IgD-negative memory B cell (primary cell): Measurements from ENCODE around the gene BTN3A1. TPM values are rescaled to one million over a fixed set of nuclear protein-coding genes. Genes with fewer than 3 reads are reported as not detected.
A peak's percentile ranks its signal among the peaks of the same experiment; 100 is the strongest.
"Not testable (repeated sequence)": the region's sequence is repeated elsewhere in the genome, so short reads cannot be mapped to it uniquely, and the experiment has no call there.

ENCODE experiments used
- H3K27ac Mint-ChIP-seq, 3 donors: one replicate each; pipeline ENCODE4 v1.8.0; 2020 to 2022; ENCODE audit warnings: mild to moderate bottlenecking in 3 of 3, mixed read lengths in 3 of 3, moderate library complexity in 1 of 3
- H3K27me3 Mint-ChIP-seq: one replicate; pipeline ENCODE4 v1.8.0; 2021; ENCODE audit warnings: mixed read lengths
- H3K36me3 Mint-ChIP-seq: one replicate; pipeline ENCODE4 v1.8.0; 2020; ENCODE audit warnings: mild to moderate bottlenecking, mixed read lengths
- H3K4me1 Mint-ChIP-seq, 3 donors: one replicate each; pipeline ENCODE4 v1.8.0; 2020 to 2022; ENCODE audit warnings: mixed read lengths in 3 of 3, mild to moderate bottlenecking in 1 of 3
- H3K4me3 Mint-ChIP-seq, 4 donors: one replicate each; pipeline ENCODE4 v1.8.0; 2020 to 2022; ENCODE audit warnings: mild to moderate bottlenecking in 4 of 4, mixed read lengths in 4 of 4, moderate library complexity in 3 of 4
- H3K9me3 Mint-ChIP-seq, 3 donors: one replicate each; pipeline ENCODE4 v1.8.0; 2020 to 2021; ENCODE audit warnings: mixed read lengths in 3 of 3, mild to moderate bottlenecking in 1 of 3
- polyA plus RNA-seq: library from polyadenylated mRNA; unstranded; fragments of 300-500 nt; fragmentation: Illumina TruSeq; gene quantifications from one replicate; pipeline ENCODE4 v1.2.3, GENCODE V29; 2021

The BTN3A1 gene
- polyA plus RNA-seq, 1 donor from 2014 or later, result 38.6 TPM

GRCh38 chr6:26457264-26457805 lies 55.3 kb downstream of the BTN3A1 start:
- Mint-ChIP-seq H3K36me3 (peaks cover 7% of the 10 kb centered on the region), H3K27me3 (no peaks in the 10 kb centered on the region), H3K9me3 (no peaks in the 10 kb centered on the region), H3K4me3 (peak overlapping the region; percentile 98 to 100 (median 100)), H3K4me1 (peaks cover 35 to 53% (median 49%) of the 10 kb centered on the region in 3 donors), H3K27ac (peak overlapping the region; percentile 78 to 98 (median 96))

- Mint-ChIP-seq H3K9me3 (no peaks in the 10 kb centered on the region), H3K4me1 (peaks cover 39 to 59% (median 50%) of the 10 kb centered on the region in 3 donors), H3K36me3 (peaks cover 9% of the 10 kb centered on the region), H3K27me3 (no peaks in the 10 kb centered on the region), H3K4me3 (peak within 1 kb of the TSS; percentile 98 to 100 (median 100)), H3K27ac (peak within 1 kb of the TSS; percentile 78 to 98 (median 96))
Observed at GRCh38 chr6:26457806-26458688, 56.0 kb downstream of the BTN3A1 start, which contains the start of gene BTN2A1. TSS of gene BTN2A1 (plus strand) at chr6:26457955. CDS start at chr6:26458637, 682 bp downstream.

GRCh38 chr6:26459023-26459810 lies 57.1 kb downstream of the BTN3A1 start:
- Mint-ChIP-seq H3K9me3 (peaks cover 0 to 2% (median 0%) of the 10 kb centered on the region in 3 donors), H3K4me3 (peak overlapping the region; percentile 63 to 98 (median 88)), H3K27ac (peak overlapping the region in 1 of 3 donors; percentile 33), H3K27me3 (no peaks in the 10 kb centered on the region), H3K4me1 (peaks cover 45 to 66% (median 56%) of the 10 kb centered on the region in 3 donors), H3K36me3 (peaks cover 17% of the 10 kb centered on the region)

- peak overlapping the region in 2 of 4 donors; percentile 61 to 98 for H3K4me3 Mint-ChIP-seq
- H3K27me3 Mint-ChIP-seq, H3K9me3 Mint-ChIP-seq: not testable (repeated sequence)
- peak overlapping the region in 1 of 3 donors; percentile 22 for H3K27ac Mint-ChIP-seq
- peaks cover 47 to 64% (median 48%) of the 10 kb centered on the region in 3 donors for H3K4me1 Mint-ChIP-seq
- peaks cover 22% of the 10 kb centered on the region for H3K36me3 Mint-ChIP-seq
Observed at GRCh38 chr6:26461353-26461752, 59.3 kb downstream of the BTN3A1 start.

- peak overlapping the region in 2 of 3 donors; percentile 9 to 67 for H3K27ac Mint-ChIP-seq
- peaks cover 33% of the 10 kb centered on the region for H3K36me3 Mint-ChIP-seq
- no peaks in the 10 kb centered on the region for H3K27me3 Mint-ChIP-seq
- peaks cover 43 to 59% (median 46%) of the 10 kb centered on the region in 3 donors for H3K4me1 Mint-ChIP-seq
- H3K4me3 Mint-ChIP-seq, result peak overlapping the region in 1 of 4 donors; percentile 36
- peaks cover 0 to 4% (median 1%) of the 10 kb centered on the region in 3 donors for H3K9me3 Mint-ChIP-seq
Observed at GRCh38 chr6:26464014-26464413, 61.9 kb downstream of the BTN3A1 start.

- H3K4me3 Mint-ChIP-seq, result peak overlapping the region in 1 of 4 donors; percentile 36
- H3K27me3 Mint-ChIP-seq, result no peaks in the 10 kb centered on the region
- peaks cover 39 to 56% (median 43%) of the 10 kb centered on the region in 3 donors for H3K4me1 Mint-ChIP-seq
- peak overlapping the region in 2 of 3 donors; percentile 9 to 76 for H3K27ac Mint-ChIP-seq
- H3K36me3 Mint-ChIP-seq, result peaks cover 33% of the 10 kb centered on the region
- H3K9me3 Mint-ChIP-seq, result peaks cover 0 to 4% (median 1%) of the 10 kb centered on the region in 3 donors
Observed at GRCh38 chr6:26464416-26465131, 62.5 kb downstream of the BTN3A1 start.

Other genes starting within 250 kb of the BTN3A1 start
- gene BTN3A2, start 37.1 kb upstream of the BTN3A1 start, polyA plus RNA-seq, result 91.7 TPM
- 33.8 TPM for gene BTN2A2, start 19.2 kb upstream of the BTN3A1 start, polyA plus RNA-seq
- 36.3 TPM for gene BTN3A3, start 38.2 kb downstream of the BTN3A1 start, polyA plus RNA-seq
- gene BTN2A1, start 55.7 kb downstream of the BTN3A1 start, polyA plus RNA-seq, result 16.9 TPM
- gene BTN1A1, start 98.0 kb downstream of the BTN3A1 start, polyA plus RNA-seq, result 3.7 TPM
- gene HMGN4, start 136.1 kb downstream of the BTN3A1 start, polyA plus RNA-seq, result 120 TPM
- gene ABT1, start 194.7 kb downstream of the BTN3A1 start, polyA plus RNA-seq, result 44.0 TPM